ENCODE measurements around the gene PRAC1. TPM values are rescaled to one million over a fixed set of nuclear protein-coding genes. Genes with fewer than 3 reads are reported as not detected.

The PRAC1 gene
- total RNA-seq, 4 donors from 2014 or later = not detected

- H3K4me1 ChIP-seq = peaks cover 26 to 50% (median 42%) of the 10 kb centered on the region in 4 donors
- H3K9me3 ChIP-seq = no peaks in the 10 kb centered on the region
- peaks cover 16 to 100% (median 91%) of the 10 kb centered on the region in 4 donors for H3K27me3 ChIP-seq
- H3K4me3 ChIP-seq = no peak overlapping the region
- no peaks in the 10 kb centered on the region for H3K36me3 ChIP-seq
- intact Hi-C loops (cut with DNase I) = no loop called here
- DNase-seq (ENCODE audit: extremely low spot score) = no peak
- no peak for TF ChIP-seq EP300 (IDR thresholded peaks at IDR 0.05)
- no peak for TF ChIP-seq POLR2A (IDR thresholded peaks at IDR 0.05; ENCODE audit: low read depth)
- TF ChIP-seq CTCF (IDR thresholded peaks at IDR 0.05) = no peak
- no peak for TF ChIP-seq POLR2AphosphoS5 (IDR thresholded peaks at IDR 0.05)
- H3K27ac ChIP-seq (replicated peaks in 1 of 4) = no peak overlapping the region
- 21% methylated on average over 11 of the region's 11 CpGs for WGBS
Measured at GRCh38 chr17:48720266-48721008, 1.9 kb downstream of the PRAC1 start.

DNA sequence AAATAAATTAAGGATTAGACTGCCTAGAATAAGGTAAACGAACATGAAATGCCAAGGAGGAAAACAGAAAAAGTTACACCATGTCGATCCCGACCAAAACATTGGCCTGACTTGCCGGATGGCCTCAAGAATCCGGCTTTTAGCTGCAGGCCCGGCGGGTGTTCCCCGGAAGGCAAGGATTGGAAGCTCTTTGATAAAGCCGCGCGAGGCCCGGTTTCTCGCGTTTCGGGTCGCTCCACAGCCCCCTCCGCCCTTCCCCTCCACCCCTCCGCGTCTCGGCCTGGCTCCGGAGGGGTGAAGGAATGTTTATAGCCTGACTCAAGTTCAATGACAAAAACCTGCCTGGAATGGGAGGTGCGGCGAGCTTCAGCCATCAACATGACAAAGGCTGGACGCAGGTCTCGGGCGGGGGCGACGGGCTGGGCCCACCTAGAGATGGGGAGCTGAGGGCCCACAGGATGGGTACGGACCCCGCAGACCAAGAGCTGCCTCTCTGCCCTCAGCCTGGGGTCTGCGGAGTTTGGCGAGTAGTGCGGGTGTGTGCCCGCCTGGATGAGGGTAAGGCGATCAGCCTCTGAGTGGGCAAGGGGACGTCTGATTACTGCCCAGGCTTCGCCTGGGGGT lies 2.6 kb downstream of the PRAC1 start:
- H3K27me3 ChIP-seq = peaks cover 16 to 100% (median 86%) of the 10 kb centered on the region in 4 donors
- H3K36me3 ChIP-seq = no peaks in the 10 kb centered on the region
- intact Hi-C loops (cut with DNase I) = no loop called here
- peak overlapping the region in 2 of 4 donors; percentile 8 for H3K4me3 ChIP-seq
- peaks cover 19 to 43% (median 35%) of the 10 kb centered on the region in 4 donors for H3K4me1 ChIP-seq
- TF ChIP-seq EP300 (IDR thresholded peaks at IDR 0.05) (no peak), POLR2AphosphoS5 (IDR thresholded peaks at IDR 0.05) (no peak), CTCF (IDR thresholded peaks at IDR 0.05) (no peak)
- H3K9me3 ChIP-seq = no peaks in the 10 kb centered on the region
- whole genome bisulfite sequencing = 11% methylated on average over 31 of the region's 37 CpGs
- no peak for DNase-seq (ENCODE audit: extremely low spot score)
- no peak overlapping the region for H3K27ac ChIP-seq (replicated peaks in 1 of 4)

GRCh38 chr17:48718761-48719641 lies 3.3 kb downstream of the PRAC1 start:
- no peak for DNase-seq (ENCODE audit: extremely low spot score)
- Histone ChIP-seq H3K9me3 (no peaks in the 10 kb centered on the region), H3K4me1 (peaks cover 12 to 36% (median 27%) of the 10 kb centered on the region in 4 donors), H3K27ac (replicated peaks in 1 of 4) (no peak overlapping the region), H3K27me3 (peaks cover 16 to 100% (median 84%) of the 10 kb centered on the region in 4 donors), H3K4me3 (peak overlapping the region; percentile 3 to 16 (median 8)), H3K36me3 (no peaks in the 10 kb centered on the region)
- intact Hi-C loops (cut with DNase I) = no loop called here
- peak in 1 of 2 donors; percentile 9 for TF ChIP-seq POLR2AphosphoS5 (IDR thresholded peaks at IDR 0.05)
- no peak for TF ChIP-seq CTCF (IDR thresholded peaks at IDR 0.05)
- 6% methylated on average over 59 of the region's 80 CpGs for whole genome bisulfite sequencing

DNA sequence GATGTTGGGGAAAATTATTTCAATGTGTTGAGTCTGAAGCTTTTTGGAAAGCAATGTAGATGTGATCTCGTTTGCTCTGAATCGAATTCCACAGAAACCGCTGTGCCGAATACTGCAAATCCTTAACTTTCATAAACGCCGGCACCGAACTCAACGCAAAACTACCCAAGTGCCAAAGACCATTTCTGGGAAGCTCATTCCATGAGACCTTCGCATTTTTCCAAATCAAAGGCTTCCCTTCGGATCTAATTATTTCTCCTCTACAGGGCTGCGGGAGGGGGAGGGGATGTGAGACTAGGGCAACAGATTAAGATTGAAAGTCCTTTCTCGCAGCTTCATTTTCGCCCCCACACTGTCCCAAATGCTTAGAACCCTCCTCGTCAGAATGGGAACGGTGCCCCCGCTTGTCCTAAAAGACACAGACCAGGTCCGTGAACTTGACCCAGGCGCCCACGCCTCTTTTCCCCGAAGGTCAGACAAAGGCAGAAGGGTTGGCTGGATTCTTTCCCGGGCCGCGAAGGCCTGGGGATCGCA lies 4.0 kb downstream of the PRAC1 start:
- Histone ChIP-seq H3K4me1 (peaks cover 12 to 28% (median 20%) of the 10 kb centered on the region in 4 donors), H3K36me3 (no peaks in the 10 kb centered on the region), H3K27ac (replicated peaks in 1 of 4) (no peak overlapping the region), H3K9me3 (no peaks in the 10 kb centered on the region), H3K27me3 (peaks cover 16 to 100% (median 78%) of the 10 kb centered on the region in 4 donors), H3K4me3 (no peak overlapping the region)
- WGBS = 16% methylated on average over 22 of the region's 24 CpGs
- intact Hi-C loops (cut with DNase I) = no loop called here
- TF ChIP-seq POLR2A (IDR thresholded peaks at IDR 0.05; ENCODE audit: low read depth) (no peak), POLR2AphosphoS5 (IDR thresholded peaks at IDR 0.05) (no peak), CTCF (IDR thresholded peaks at IDR 0.05) (no peak), EP300 (IDR thresholded peaks at IDR 0.05) (no peak)
- DNase-seq (ENCODE audit: extremely low spot score) = no peak
